Peyer's patch (tissue), 4 donors: ENCODE results near the gene SLC5A11. TPM values are rescaled to one million over a fixed set of nuclear protein-coding genes. Genes with fewer than 3 reads are reported as not detected.
"Not testable (repeated sequence)": the region's sequence is repeated elsewhere in the genome, so short reads cannot be mapped to it uniquely, and the experiment has no call there.

Experiments
- DNase-seq, 3 donors: peaks; one replicate each; pipeline ENCODE4 v3.0.0-alpha.2; 2017 to 2019
- H3K27ac ChIP-seq, 4 donors: fragments of 200-600 bp; sonication (generic); one replicate each; pipeline ENCODE4 v1.5.1; 2016 to 2019
- H3K27me3 ChIP-seq, 2 donors: fragments of 200-600 bp; sonication (generic); one replicate each; pipeline ENCODE4 v1.5.1; 2019
- H3K36me3 ChIP-seq, 3 donors: fragments of 200-600 bp; sonication (generic); one replicate each; pipeline ENCODE4 v1.5.1; 2016 to 2019
- H3K4me1 ChIP-seq, 4 donors: fragments of 200-600 bp; sonication (generic); one replicate each; pipeline ENCODE4 v1.5.1; 2016 to 2019
- H3K4me3 ChIP-seq, 4 donors: fragments of 200-600 bp; sonication (generic); 1 replicate in 3 of 4; 2 replicates in 1 of 4; pipeline ENCODE4 v1.5.1; 2016 to 2019; ENCODE audit warnings: mild to moderate bottlenecking in 1 of 4
- H3K9me3 ChIP-seq, 4 donors: fragments of 200-600 bp; sonication (generic); one replicate each; pipeline ENCODE4 v1.5.1; 2016 to 2019; ENCODE audit warnings: mild to moderate bottlenecking in 1 of 4
- POLR2A ChIP-seq, 2 donors: fragments of 450-650 bp; IDR thresholded peaks; one replicate each; pipeline ENCODE4 v1.5.1; 2017; ENCODE audit warnings: antibody characterized with exemption in 2 of 2, mild to moderate bottlenecking in 2 of 2, moderate library complexity in 2 of 2
- total RNA-seq, 4 donors: library from RNA; depleted of rRNA; stranded (reverse); fragments of >200 nt; gene quantifications; one replicate each; pipeline ENCODE4 v1.1.0, GENCODE V29; 2016
- TF ChIP-seq, protein P1 (sequence below), 6 experiments: fragments of 450-650 bp in 4 of 6; fragments of 200-600 bp in 2 of 6; sonication (generic) in 1 of 6; IDR thresholded peaks; one replicate each; pipeline ENCODE4 v1.5.1; 2017 to 2019; ENCODE audit warnings: antibody characterized with exemption in 6 of 6, mild to moderate bottlenecking in 3 of 6, moderate library complexity in 1 of 6

Gene SLC5A11
- total RNA-seq, 4 donors from 2014 or later, result 1.7 to 138 (median 88.6) TPM

DNA sequence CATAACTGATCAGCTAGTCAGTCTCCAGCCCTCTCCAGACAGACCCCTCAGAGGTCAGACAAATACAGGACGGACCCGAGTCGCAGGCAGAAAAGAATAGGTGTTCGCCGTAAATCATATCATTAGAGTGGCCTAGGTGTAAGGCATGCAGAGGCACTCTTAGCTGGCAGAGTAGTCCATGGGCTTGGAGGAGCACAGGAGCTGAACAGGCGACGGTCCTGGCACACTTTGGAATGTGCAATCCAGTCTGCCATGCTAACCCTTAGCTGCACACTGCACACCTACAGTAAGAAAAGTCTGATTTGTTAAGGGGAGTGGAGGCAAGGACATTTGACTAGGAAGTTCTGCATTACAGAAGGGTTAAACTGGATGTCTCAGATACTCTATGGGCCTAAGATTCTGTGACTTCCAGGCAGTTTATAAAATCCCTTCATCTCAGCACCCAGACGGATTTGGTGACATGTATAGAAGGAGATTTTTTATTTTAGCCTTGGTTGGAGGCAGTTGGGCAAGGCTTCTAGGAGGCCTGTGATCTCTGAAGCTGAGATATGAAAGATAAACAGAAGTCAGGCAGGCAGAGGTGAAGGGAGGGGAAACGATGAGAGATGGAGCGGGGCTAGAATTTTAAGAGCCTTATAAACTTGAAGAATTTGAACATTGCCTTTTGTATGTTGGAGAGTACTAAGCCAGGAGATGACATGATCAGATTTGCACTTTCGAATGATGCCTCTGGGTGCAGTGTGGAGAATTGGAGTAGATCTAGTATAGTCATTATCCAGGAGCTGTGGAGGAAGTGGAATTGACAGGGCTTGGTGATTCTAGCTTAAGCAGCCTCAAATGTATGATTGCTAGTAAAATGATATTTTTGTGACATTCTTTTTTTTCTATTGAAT lies 34.6 kb upstream of the SLC5A11 start:
- Histone ChIP-seq H3K9me3 (no peaks in the 10 kb centered on the region), H3K36me3 (peaks cover 0 to 96% (median 2%) of the 10 kb centered on the region in 3 donors), H3K4me3 (no peak overlapping the region), H3K27ac (no peak overlapping the region), H3K4me1 (no peaks in the 10 kb centered on the region), H3K27me3 (no peaks in the 10 kb centered on the region)
- DNase-seq, result no peak
- TF ChIP-seq, protein P1, sequence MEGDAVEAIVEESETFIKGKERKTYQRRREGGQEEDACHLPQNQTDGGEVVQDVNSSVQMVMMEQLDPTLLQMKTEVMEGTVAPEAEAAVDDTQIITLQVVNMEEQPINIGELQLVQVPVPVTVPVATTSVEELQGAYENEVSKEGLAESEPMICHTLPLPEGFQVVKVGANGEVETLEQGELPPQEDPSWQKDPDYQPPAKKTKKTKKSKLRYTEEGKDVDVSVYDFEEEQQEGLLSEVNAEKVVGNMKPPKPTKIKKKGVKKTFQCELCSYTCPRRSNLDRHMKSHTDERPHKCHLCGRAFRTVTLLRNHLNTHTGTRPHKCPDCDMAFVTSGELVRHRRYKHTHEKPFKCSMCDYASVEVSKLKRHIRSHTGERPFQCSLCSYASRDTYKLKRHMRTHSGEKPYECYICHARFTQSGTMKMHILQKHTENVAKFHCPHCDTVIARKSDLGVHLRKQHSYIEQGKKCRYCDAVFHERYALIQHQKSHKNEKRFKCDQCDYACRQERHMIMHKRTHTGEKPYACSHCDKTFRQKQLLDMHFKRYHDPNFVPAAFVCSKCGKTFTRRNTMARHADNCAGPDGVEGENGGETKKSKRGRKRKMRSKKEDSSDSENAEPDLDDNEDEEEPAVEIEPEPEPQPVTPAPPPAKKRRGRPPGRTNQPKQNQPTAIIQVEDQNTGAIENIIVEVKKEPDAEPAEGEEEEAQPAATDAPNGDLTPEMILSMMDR (IDR thresholded peaks at IDR 0.05), result no peak
- no peak for TF ChIP-seq POLR2A (IDR thresholded peaks at IDR 0.05)

- not testable (repeated sequence) for H3K27ac ChIP-seq, H3K9me3 ChIP-seq, DNase-seq, H3K27me3 ChIP-seq, H3K4me3 ChIP-seq, H3K4me1 ChIP-seq
- H3K36me3 ChIP-seq, result peaks cover 0 to 96% (median 2%) of the 10 kb centered on the region in 3 donors
Observed at GRCh38 chr16:24812813-24813212, 33.0 kb upstream of the SLC5A11 start.

DNA sequence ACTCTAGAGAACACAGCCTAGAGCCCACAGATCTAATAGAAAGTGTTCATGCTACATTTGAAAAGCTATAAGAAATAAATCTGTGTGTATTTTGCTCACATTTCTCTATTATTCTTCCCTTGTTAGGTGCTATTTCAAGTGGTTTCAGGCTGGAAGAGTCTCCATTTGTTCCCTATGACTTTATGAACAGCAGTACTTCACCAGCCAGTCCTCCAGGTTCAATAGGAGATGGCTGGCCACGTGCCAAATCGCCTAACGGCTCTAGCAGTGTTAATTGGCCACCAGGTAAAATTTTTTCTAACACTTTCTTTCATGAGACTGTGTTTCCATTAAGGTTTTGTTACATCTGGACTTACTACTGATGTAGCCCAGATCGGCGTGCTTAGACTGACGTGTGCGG lies 30.7 kb upstream of the SLC5A11 start:
- Histone ChIP-seq H3K9me3 (no peaks in the 10 kb centered on the region), H3K4me1 (no peaks in the 10 kb centered on the region), H3K36me3 (peaks cover 0 to 96% (median 2%) of the 10 kb centered on the region in 3 donors), H3K4me3 (no peak overlapping the region), H3K27me3 (no peaks in the 10 kb centered on the region), H3K27ac (no peak overlapping the region)
- TF ChIP-seq, protein P1 (IDR thresholded peaks at IDR 0.05), result no peak
- TF ChIP-seq POLR2A (IDR thresholded peaks at IDR 0.05), result no peak
- no peak for DNase-seq

DNA sequence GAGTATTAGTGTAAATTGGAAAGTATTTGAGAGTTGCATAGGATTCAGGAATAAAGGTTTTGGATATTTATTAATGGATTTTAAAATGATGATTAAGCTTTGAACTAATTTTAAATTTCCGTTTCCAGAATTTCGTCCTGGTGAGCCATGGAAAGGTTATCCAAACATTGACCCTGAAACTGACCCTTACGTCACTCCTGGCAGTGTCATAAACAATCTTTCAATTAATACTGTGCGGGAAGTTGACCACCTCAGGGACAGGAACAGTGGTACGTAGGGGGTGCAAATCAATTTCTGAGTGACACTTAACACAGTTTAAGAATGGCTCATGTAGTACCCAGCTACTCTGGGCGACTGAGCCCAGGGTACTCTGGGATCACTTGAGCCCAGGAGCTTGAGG lies 29.1 kb upstream of the SLC5A11 start:
- Histone ChIP-seq H3K27me3 (no peaks in the 10 kb centered on the region), H3K4me1 (no peaks in the 10 kb centered on the region), H3K9me3 (no peaks in the 10 kb centered on the region), H3K27ac (no peak overlapping the region), H3K36me3 (peaks cover 0 to 96% (median 0%) of the 10 kb centered on the region in 3 donors), H3K4me3 (no peak overlapping the region)
- no peak for DNase-seq
- TF ChIP-seq POLR2A (IDR thresholded peaks at IDR 0.05), result no peak
- TF ChIP-seq, protein P1 (IDR thresholded peaks at IDR 0.05), result no peak

GRCh38 chr16:24819462-24820040 lies 26.2 kb upstream of the SLC5A11 start:
- peaks cover 0 to 93% (median 0%) of the 10 kb centered on the region in 3 donors for H3K36me3 ChIP-seq
- DNase-seq, result no peak
- H3K27ac ChIP-seq, result no peak overlapping the region
- H3K27me3 ChIP-seq, result no peaks in the 10 kb centered on the region
- TF ChIP-seq POLR2A (IDR thresholded peaks at IDR 0.05), result no peak
- TF ChIP-seq, protein P1 (IDR thresholded peaks at IDR 0.05), result no peak
- no peaks in the 10 kb centered on the region for H3K4me1 ChIP-seq
- no peaks in the 10 kb centered on the region for H3K9me3 ChIP-seq
- H3K4me3 ChIP-seq, result no peak overlapping the region

DNA sequence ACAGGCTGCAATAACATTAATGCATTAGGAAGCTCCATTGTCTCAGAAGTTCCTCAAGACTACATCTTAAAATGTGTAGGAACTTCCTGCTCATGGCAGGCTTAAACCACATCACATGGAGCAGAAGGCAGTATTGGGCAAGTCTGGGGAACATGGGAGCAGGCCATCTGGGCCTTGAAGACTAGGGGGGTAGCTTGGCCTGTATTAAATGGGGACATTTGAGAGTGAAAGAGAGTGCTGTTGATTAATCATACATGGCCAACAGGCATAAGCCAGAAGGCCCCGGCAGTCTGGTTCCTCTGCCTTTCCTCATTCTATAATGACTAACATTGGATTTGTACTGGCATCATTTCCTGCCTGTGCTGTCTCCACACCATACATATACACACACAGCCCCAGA lies 25.2 kb upstream of the SLC5A11 start:
- TF ChIP-seq, protein P1 (IDR thresholded peaks at IDR 0.05), result no peak
- TF ChIP-seq POLR2A (IDR thresholded peaks at IDR 0.05), result no peak
- no peaks in the 10 kb centered on the region for H3K9me3 ChIP-seq
- H3K27me3 ChIP-seq, result no peaks in the 10 kb centered on the region
- no peak overlapping the region for H3K4me3 ChIP-seq
- H3K27ac ChIP-seq, result no peak overlapping the region
- DNase-seq, result no peak
- peaks cover 0 to 85% (median 0%) of the 10 kb centered on the region in 3 donors for H3K36me3 ChIP-seq
- no peaks in the 10 kb centered on the region for H3K4me1 ChIP-seq
